NCI-H526 treated with DMSO at 0.1 percent for 48 hours (cell line): ENCODE data around the gene PSMG4.

Experiments
- DNase-seq: peaks from one replicate; lab custom pipeline; 2025; lab: John Stamatoyannopoulos, UW

The PSMG4 gene

GRCh38 chr6:3251462-3252314 is 7.1 kb upstream of the PSMG4 start:
- DNase-seq = peak; percentile 79

GRCh38 chr6:3252369-3252768 is 6.4 kb upstream of the PSMG4 start:
- no peak for DNase-seq

GRCh38 chr6:3252861-3253596 is 5.7 kb upstream of the PSMG4 start:
- no peak for DNase-seq

GRCh38 chr6:3253597-3253961 is 5.2 kb upstream of the PSMG4 start:
- DNase-seq = no peak

GRCh38 chr6:3258201-3258600 is 546 bp upstream of the PSMG4 start:
- DNase-seq = no peak

- peak; percentile 40 for DNase-seq
These were observed 778 bp downstream of the PSMG4 start for GRCh38 chr6:3259491-3259958.

GRCh38 chr6:3260296-3260695 is 1.5 kb downstream of the PSMG4 start:
- no peak for DNase-seq

- no peak for DNase-seq
These were observed 2.2 kb downstream of the PSMG4 start for GRCh38 chr6:3260772-3261517.

- DNase-seq = no peak
These were observed 2.7 kb downstream of the PSMG4 start for GRCh38 chr6:3261518-3261820.

GRCh38 chr6:3261921-3262320 is 3.2 kb downstream of the PSMG4 start:
- no peak for DNase-seq

- no peak for DNase-seq
These were observed 4.3 kb downstream of the PSMG4 start for GRCh38 chr6:3263096-3263495.

GRCh38 chr6:3264356-3264755 is 5.6 kb downstream of the PSMG4 start:
- DNase-seq = no peak

- DNase-seq = no peak
These were observed 6.9 kb downstream of the PSMG4 start for GRCh38 chr6:3265671-3266070.

GRCh38 chr6:3266170-3266569 is 7.4 kb downstream of the PSMG4 start:
- DNase-seq = no peak

GRCh38 chr6:3267162-3267561 is 8.4 kb downstream of the PSMG4 start:
- no peak for DNase-seq

- DNase-seq = no peak
These were observed 9.9 kb downstream of the PSMG4 start for GRCh38 chr6:3268680-3269079.

- no peak for DNase-seq
These were observed 10.7 kb downstream of the PSMG4 start for GRCh38 chr6:3269281-3269975.

GRCh38 chr6:3270258-3270657 is 11.5 kb downstream of the PSMG4 start:
- no peak for DNase-seq

- DNase-seq = no peak
These were observed 13.0 kb downstream of the PSMG4 start for GRCh38 chr6:3271756-3272155.

- DNase-seq = no peak
These were observed 14.3 kb downstream of the PSMG4 start for GRCh38 chr6:3272911-3273547.

GRCh38 chr6:3273707-3274521 is 15.2 kb downstream of the PSMG4 start:
- no peak for DNase-seq
